SK-N-SH (cell line): ENCODE measurements around the gene CCL16. TPM values are rescaled to one million over a fixed set of nuclear protein-coding genes. Genes with fewer than 3 reads are reported as not detected.

Experiments used
- CTCF ChIA-PET: fragments of 300-600, 350-600 bp; formaldehyde crosslinking; extraction: SDS; loops from one replicate; lab custom pipeline; 2021; lab: Yijun Ruan, JAX
- POLR2A ChIA-PET: fragments of 350-600 bp; sonication (Branson Sonifier 250); formaldehyde crosslinking; extraction: SDS; loops from one replicate; lab custom pipeline; 2020; ENCODE audit warnings: antibody characterized with exemption, inconsistent platforms; lab: Yijun Ruan, JAX
- DNase-seq: peaks from one replicate; pipeline ENCODE4 v3.0.0; 2012
- H2AFZ ChIP-seq: fragments of 200-600 bp; sonication (generic); 2 replicates; pipeline ENCODE4 v1.8.1; 2016; ENCODE audit warnings: antibody characterized with exemption, mild to moderate bottlenecking, low read depth
- H3F3A ChIP-seq: fragments of 200-600 bp; sonication (generic); replicated peaks from 2 replicates; pipeline ENCODE3; 2016; ENCODE audit warnings: antibody characterized with exemption, mild to moderate bottlenecking; ENCODE audit not compliant: insufficient read depth
- H3K27ac ChIP-seq, 2 experiments: fragments of 200-500 bp in 1 of 2; fragments of 200-600 bp in 1 of 2; sonication (Bioruptor generic) in 1 of 2; sonication (generic), shearing (Covaris generic) in 1 of 2; 2 replicates each; pipeline versions ENCODE4 v1.5.1 to v1.6.1; 2014 to 2016; ENCODE audit warnings: low read depth in 2 of 2, inconsistent platforms in 1 of 2, low read length in 1 of 2, mild to moderate bottlenecking in 1 of 2, mixed read lengths in 1 of 2
- H3K27me3 ChIP-seq: fragments of 200-600 bp; sonication (generic), shearing (Covaris generic); 2 replicates; pipeline ENCODE4 v1.6.1; 2016; ENCODE audit warnings: mixed run types; ENCODE audit not compliant: insufficient read depth
- H3K36me3 ChIP-seq, 2 experiments: fragments of 200-500 bp in 1 of 2; fragments of 200-600 bp in 1 of 2; sonication (Bioruptor generic) in 1 of 2; sonication (generic) in 1 of 2; replicated peaks in 1 of 2; 2 replicates each; pipeline versions ENCODE3 to v1.5.1; 2014 to 2016; ENCODE audit warnings: low read length in 1 of 2, mild to moderate bottlenecking in 1 of 2; ENCODE audit not compliant: insufficient read depth in 2 of 2, control insufficient read depth in 1 of 2
- H3K4me1 ChIP-seq, 2 experiments: fragments of 200-500 bp in 1 of 2; fragments of 200-600 bp in 1 of 2; sonication (Bioruptor generic) in 1 of 2; sonication (generic), shearing (Covaris generic) in 1 of 2; 2 replicates each; pipeline versions ENCODE4 v1.5.1 to v1.6.1; 2014 to 2016; ENCODE audit warnings: low read depth in 1 of 2, low read length in 1 of 2, mixed run types in 1 of 2; ENCODE audit not compliant: insufficient read depth in 2 of 2, control insufficient read depth in 1 of 2
- H3K4me2 ChIP-seq: fragments of 200-600 bp; sonication (generic), shearing (Covaris generic); 2 replicates; pipeline ENCODE4 v1.6.1; 2017; ENCODE audit warnings: mixed run types
- H3K4me3 ChIP-seq, 2 experiments: fragments of 200-500 bp in 1 of 2; fragments of 200-600 bp in 1 of 2; sonication (Bioruptor generic) in 1 of 2; sonication (generic), shearing (Covaris generic) in 1 of 2; 2 replicates each; pipeline versions ENCODE4 v1.5.1 to v1.8.1; 2014 to 2016; ENCODE audit warnings: low read depth in 2 of 2, inconsistent platforms in 1 of 2, low read length in 1 of 2, mild to moderate bottlenecking in 1 of 2, mixed read lengths in 1 of 2, moderate library complexity in 1 of 2
- H3K79me2 ChIP-seq: fragments of 200-600 bp; sonication (generic); 2 replicates; pipeline ENCODE4 v1.8.1; 2017; ENCODE audit warnings: mild to moderate bottlenecking; ENCODE audit not compliant: insufficient read depth
- H3K9ac ChIP-seq: fragments of 200-600 bp; sonication (generic); 2 replicates; pipeline ENCODE4 v1.6.1; 2017; ENCODE audit warnings: mixed run types
- H3K9me2 ChIP-seq: fragments of 200-600 bp; sonication (generic); 2 replicates; pipeline ENCODE4 v1.6.1; 2017; ENCODE audit warnings: mixed run types
- H3K9me3 ChIP-seq: fragments of 200-600 bp; sonication (generic); 2 replicates; pipeline ENCODE4 v1.6.1; 2017; ENCODE audit warnings: mixed run types, mild to moderate bottlenecking, moderate library complexity
- H4K20me1 ChIP-seq: fragments of 200-600 bp; sonication (generic); 2 replicates; pipeline ENCODE4 v1.6.1; 2017; ENCODE audit warnings: mild to moderate bottlenecking, mixed run types; ENCODE audit not compliant: insufficient read depth
- CHD2 ChIP-seq: fragments of 150-350 bp; IDR thresholded peaks from 2 replicates; pipeline ENCODE4 v1.6.1; 2018; ENCODE audit warnings: low read length; ENCODE audit not compliant: partially characterized antibody
- EP300 ChIP-seq, 2 experiments: IDR thresholded peaks; 2 replicates each; pipeline versions ENCODE4 v1.4.0 to v1.6.1; 2012; ENCODE audit warnings: borderline replicate concordance in 1 of 2, low read depth in 1 of 2, low read length in 1 of 2
- FOSL2 ChIP-seq: IDR thresholded peaks from 2 replicates; pipeline ENCODE4 v1.4.0; 2012; ENCODE audit warnings: low read depth, mild to moderate bottlenecking, moderate library complexity, borderline replicate concordance
- FOXJ3 ChIP-seq: sonication (generic); formaldehyde crosslinking; IDR thresholded peaks from 2 replicates; pipeline ENCODE4 v1.5.1; 2020; ENCODE audit warnings: mild to moderate bottlenecking, missing genetic modification reagents
- GABPA ChIP-seq: IDR thresholded peaks from 2 replicates; pipeline ENCODE4 v1.4.0; 2012; ENCODE audit warnings: low read depth, mild to moderate bottlenecking
- MEF2A ChIP-seq: IDR thresholded peaks from 2 replicates; pipeline ENCODE4 v1.4.0; 2012; ENCODE audit warnings: low read depth, borderline replicate concordance
- NFIC ChIP-seq: IDR thresholded peaks from 2 replicates; pipeline ENCODE4 v1.4.0; 2012; ENCODE audit warnings: borderline replicate concordance
- PBX3 ChIP-seq: IDR thresholded peaks from 2 replicates; pipeline ENCODE4; 2012
- POLR2AphosphoS5 ChIP-seq: IDR thresholded peaks from 2 replicates; pipeline ENCODE4 v1.6.1; 2012; ENCODE audit warnings: low read depth, low read length
- RAD21 ChIP-seq: IDR thresholded peaks from 2 replicates; pipeline ENCODE4 v1.6.1; 2012; ENCODE audit warnings: mild to moderate bottlenecking, low read length
- RCOR1 ChIP-seq: fragments of 150-350 bp; IDR thresholded peaks from 2 replicates; pipeline ENCODE4 v1.6.1; 2017; ENCODE audit warnings: antibody characterized with exemption, low read length
- RFX5 ChIP-seq: IDR thresholded peaks from 2 replicates; pipeline ENCODE4 v1.6.1; 2012; ENCODE audit warnings: mild to moderate bottlenecking, improper control_type of control experiment, low read length
- RXRA ChIP-seq: IDR thresholded peaks from 2 replicates; pipeline ENCODE4 v1.4.0; 2012; ENCODE audit warnings: low read depth, mild to moderate bottlenecking, borderline replicate concordance
- SMC3 ChIP-seq: IDR thresholded peaks from 2 replicates; pipeline ENCODE4 v1.6.1; 2012; ENCODE audit warnings: low read depth, low read length, improper control_type of control experiment
- TAF1 ChIP-seq: IDR thresholded peaks from 2 replicates; pipeline ENCODE4 v1.6.1; 2012; ENCODE audit warnings: low read depth, mild to moderate bottlenecking, low read length, moderate library complexity, borderline replicate concordance
- TCF12 ChIP-seq: IDR thresholded peaks from 2 replicates; pipeline ENCODE4 v1.4.0; 2012
- TEAD4 ChIP-seq: IDR thresholded peaks from 2 replicates; pipeline ENCODE4 v1.4.0; 2012; ENCODE audit warnings: mild to moderate bottlenecking, borderline replicate concordance; ENCODE audit not compliant: insufficient read depth
- USF2 ChIP-seq: fragments of 150-350 bp; IDR thresholded peaks from 2 replicates; pipeline ENCODE4 v1.6.1; 2017; ENCODE audit warnings: antibody characterized with exemption, low read length, low read depth, borderline replicate concordance
- WGBS: methylation state at CpG from one replicate; pipeline ENCODE4 v1.1.6; 2017; ENCODE audit warnings: low lambda C conversion rate; 5-methylcytosine and 5-hydroxymethylcytosine counted together
- polyA plus RNA-seq, 3 experiments: library from polyadenylated mRNA; depleted of rRNA; stranded (reverse); fragments of >200 nt; gene quantifications; 2 replicates each; pipeline ENCODE4 v1.2.3, GENCODE V29; 2012
- TF ChIP-seq, protein P1 (sequence below): fragments of 200-600 bp; sonication (generic); IDR thresholded peaks from 2 replicates; pipeline ENCODE4 v1.6.1; 2017; ENCODE audit warnings: antibody characterized with exemption, mild to moderate bottlenecking, moderate library complexity
- TF ChIP-seq, protein P2 (sequence below): IDR thresholded peaks from 2 replicates; pipeline ENCODE4 v1.4.0; 2012; ENCODE audit warnings: low read depth, borderline replicate concordance

Gene CCL16
- polyA plus RNA-seq, 1 of the 3 experiments (the other 2 are of a cell fraction): not detected

GRCh38 chr17:35944151-35944550, 37.1 kb downstream of the CCL16 start:
- TF ChIP-seq FOSL2: no peak
- TF ChIP-seq TAF1: no peak
- TF ChIP-seq, protein P1, sequence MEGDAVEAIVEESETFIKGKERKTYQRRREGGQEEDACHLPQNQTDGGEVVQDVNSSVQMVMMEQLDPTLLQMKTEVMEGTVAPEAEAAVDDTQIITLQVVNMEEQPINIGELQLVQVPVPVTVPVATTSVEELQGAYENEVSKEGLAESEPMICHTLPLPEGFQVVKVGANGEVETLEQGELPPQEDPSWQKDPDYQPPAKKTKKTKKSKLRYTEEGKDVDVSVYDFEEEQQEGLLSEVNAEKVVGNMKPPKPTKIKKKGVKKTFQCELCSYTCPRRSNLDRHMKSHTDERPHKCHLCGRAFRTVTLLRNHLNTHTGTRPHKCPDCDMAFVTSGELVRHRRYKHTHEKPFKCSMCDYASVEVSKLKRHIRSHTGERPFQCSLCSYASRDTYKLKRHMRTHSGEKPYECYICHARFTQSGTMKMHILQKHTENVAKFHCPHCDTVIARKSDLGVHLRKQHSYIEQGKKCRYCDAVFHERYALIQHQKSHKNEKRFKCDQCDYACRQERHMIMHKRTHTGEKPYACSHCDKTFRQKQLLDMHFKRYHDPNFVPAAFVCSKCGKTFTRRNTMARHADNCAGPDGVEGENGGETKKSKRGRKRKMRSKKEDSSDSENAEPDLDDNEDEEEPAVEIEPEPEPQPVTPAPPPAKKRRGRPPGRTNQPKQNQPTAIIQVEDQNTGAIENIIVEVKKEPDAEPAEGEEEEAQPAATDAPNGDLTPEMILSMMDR: no peak
- TF ChIP-seq TEAD4: no peak
- TF ChIP-seq, protein P2, sequence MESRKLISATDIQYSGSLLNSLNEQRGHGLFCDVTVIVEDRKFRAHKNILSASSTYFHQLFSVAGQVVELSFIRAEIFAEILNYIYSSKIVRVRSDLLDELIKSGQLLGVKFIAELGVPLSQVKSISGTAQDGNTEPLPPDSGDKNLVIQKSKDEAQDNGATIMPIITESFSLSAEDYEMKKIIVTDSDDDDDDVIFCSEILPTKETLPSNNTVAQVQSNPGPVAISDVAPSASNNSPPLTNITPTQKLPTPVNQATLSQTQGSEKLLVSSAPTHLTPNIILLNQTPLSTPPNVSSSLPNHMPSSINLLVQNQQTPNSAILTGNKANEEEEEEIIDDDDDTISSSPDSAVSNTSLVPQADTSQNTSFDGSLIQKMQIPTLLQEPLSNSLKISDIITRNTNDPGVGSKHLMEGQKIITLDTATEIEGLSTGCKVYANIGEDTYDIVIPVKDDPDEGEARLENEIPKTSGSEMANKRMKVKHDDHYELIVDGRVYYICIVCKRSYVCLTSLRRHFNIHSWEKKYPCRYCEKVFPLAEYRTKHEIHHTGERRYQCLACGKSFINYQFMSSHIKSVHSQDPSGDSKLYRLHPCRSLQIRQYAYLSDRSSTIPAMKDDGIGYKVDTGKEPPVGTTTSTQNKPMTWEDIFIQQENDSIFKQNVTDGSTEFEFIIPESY: no peak
- TF ChIP-seq RCOR1: no peak
- TF ChIP-seq NFIC: no peak
- no peak for TF ChIP-seq CHD2
- no peak for TF ChIP-seq FOXJ3 (CRISPR knock-in tag)
- no peak for TF ChIP-seq MEF2A
- no peak for TF ChIP-seq SMC3
- no peak for TF ChIP-seq RXRA
- no peak for TF ChIP-seq TCF12
- TF ChIP-seq EP300 (IDR thresholded peaks at IDR 0.05; ENCODE audit: borderline replicate concordance in 1 of 2, low read depth in 1 of 2, low read length in 1 of 2): no peak
- TF ChIP-seq PBX3: no peak
- TF ChIP-seq GABPA: no peak
- TF ChIP-seq RFX5: no peak
- no peak for TF ChIP-seq POLR2AphosphoS5
- TF ChIP-seq USF2: no peak
- no peak for TF ChIP-seq RAD21
- CTCF ChIA-PET: no interaction called here
- no peaks in the 10 kb centered on the region for H3F3A ChIP-seq
- WGBS: 43% methylated on average over 4 of the region's 4 CpGs
- POLR2A ChIA-PET: no interaction called here
- no peak overlapping the region for H3K4me3 ChIP-seq
- H3K36me3 ChIP-seq: no peaks in the 10 kb centered on the region
- no peaks in the 10 kb centered on the region for H3K9me2 ChIP-seq
- peaks cover 6% of the 10 kb centered on the region; the same call in 1 of the 2 replicates for H3K27me3 ChIP-seq
- no peak overlapping the region for H2AFZ ChIP-seq
- H3K4me2 ChIP-seq: no peak overlapping the region
- no peaks in the 10 kb centered on the region for H4K20me1 ChIP-seq
- no peaks in the 10 kb centered on the region for H3K79me2 ChIP-seq
- H3K4me1 ChIP-seq: no peaks in the 10 kb centered on the region
- H3K9me3 ChIP-seq: no peaks in the 10 kb centered on the region
- no peak for DNase-seq
- H3K27ac ChIP-seq: no peak overlapping the region
- no peak overlapping the region for H3K9ac ChIP-seq
